HTR-8/SVneo (cell line): ENCODE data around the gene BRAF.
A peak's percentile ranks its signal among the peaks of the same experiment; 100 is the strongest.
"Not testable (repeated sequence)": the region's sequence is repeated elsewhere in the genome, so short reads cannot be mapped to it uniquely, and the experiment has no call there.

Experiments used
- DNase-seq: peaks from one replicate; pipeline ENCODE4 v3.0.0; 2011; ENCODE audit warnings: low spot score, mixed read lengths; ENCODE audit not compliant: insufficient read length
- FAIRE-seq: peaks from 2 replicates; lab custom pipeline; 2011; peaks lifted over from hg19 to GRCh38; lab: Jason Lieb, UNC

BRAF gene

GRCh38 chr7:140689199-140690152 is 235.3 kb downstream of the BRAF start:
- no peak for DNase-seq
- FAIRE-seq = no peak

GRCh38 chr7:140688341-140688740 is 236.4 kb downstream of the BRAF start:
- DNase-seq (no peak), FAIRE-seq (no peak)

GRCh38 chr7:140686921-140687320 is 237.8 kb downstream of the BRAF start:
- DNase-seq = no peak
- no peak for FAIRE-seq

- DNase-seq = no peak
- no peak for FAIRE-seq
Observed at GRCh38 chr7:140685407-140686087, 239.2 kb downstream of the BRAF start.

GRCh38 chr7:140684066-140684950 is 240.4 kb downstream of the BRAF start:
- DNase-seq (no peak), FAIRE-seq (no peak)

- FAIRE-seq = no peak
Observed at GRCh38 chr7:140683657-140684056, 241.1 kb downstream of the BRAF start.

GRCh38 chr7:140681766-140682165 is 243.0 kb downstream of the BRAF start:
- no peak for FAIRE-seq
- DNase-seq = no peak

More at GRCh38 chr7:140683657-140684056, 241.1 kb downstream of the BRAF start:
- DNase-seq = no peak

GRCh38 chr7:140680886-140681285 is 243.8 kb downstream of the BRAF start:
- no peak for DNase-seq
- no peak for FAIRE-seq

- FAIRE-seq (no peak), DNase-seq (no peak)
Observed at GRCh38 chr7:140679186-140679585, 245.5 kb downstream of the BRAF start.

- DNase-seq = no peak
- no peak for FAIRE-seq
Observed at GRCh38 chr7:140678816-140679130, 246.0 kb downstream of the BRAF start.

- no peak for FAIRE-seq
Observed at GRCh38 chr7:140678081-140678815, 246.5 kb downstream of the BRAF start.

GRCh38 chr7:140677496-140677895 is 247.2 kb downstream of the BRAF start:
- DNase-seq (no peak), FAIRE-seq (no peak)

More at GRCh38 chr7:140678081-140678815, 246.5 kb downstream of the BRAF start:
- no peak for DNase-seq

GRCh38 chr7:140676956-140677355 is 247.8 kb downstream of the BRAF start:
- not testable (repeated sequence) for DNase-seq, FAIRE-seq

- no peak for FAIRE-seq
Observed at GRCh38 chr7:140676306-140676705, 248.4 kb downstream of the BRAF start.

GRCh38 chr7:140675726-140676125 is 249.0 kb downstream of the BRAF start:
- FAIRE-seq = no peak

More at GRCh38 chr7:140676306-140676705, 248.4 kb downstream of the BRAF start:
- DNase-seq = no peak

GRCh38 chr7:140674899-140675701 is 249.6 kb downstream of the BRAF start:
- FAIRE-seq = no peak
- peak; percentile 49 for DNase-seq

More at GRCh38 chr7:140675726-140676125, 249.0 kb downstream of the BRAF start:
- DNase-seq = no peak

GRCh38 chr7:140674356-140674800 is 250.4 kb downstream of the BRAF start:
- no peak for DNase-seq
- no peak for FAIRE-seq

- no peak for DNase-seq
- no peak for FAIRE-seq
Observed at GRCh38 chr7:140673774-140674155, 251.0 kb downstream of the BRAF start.
